ENCODE results near the gene TLN1. TPM values are rescaled to one million over a fixed set of nuclear protein-coding genes. Genes with fewer than 3 reads are reported as not detected.
A peak's percentile ranks its signal among the peaks of the same experiment; 100 is the strongest.

Gene TLN1
- total RNA-seq, 2 donors from 2014 or later, result 167 to 315 TPM

DNA sequence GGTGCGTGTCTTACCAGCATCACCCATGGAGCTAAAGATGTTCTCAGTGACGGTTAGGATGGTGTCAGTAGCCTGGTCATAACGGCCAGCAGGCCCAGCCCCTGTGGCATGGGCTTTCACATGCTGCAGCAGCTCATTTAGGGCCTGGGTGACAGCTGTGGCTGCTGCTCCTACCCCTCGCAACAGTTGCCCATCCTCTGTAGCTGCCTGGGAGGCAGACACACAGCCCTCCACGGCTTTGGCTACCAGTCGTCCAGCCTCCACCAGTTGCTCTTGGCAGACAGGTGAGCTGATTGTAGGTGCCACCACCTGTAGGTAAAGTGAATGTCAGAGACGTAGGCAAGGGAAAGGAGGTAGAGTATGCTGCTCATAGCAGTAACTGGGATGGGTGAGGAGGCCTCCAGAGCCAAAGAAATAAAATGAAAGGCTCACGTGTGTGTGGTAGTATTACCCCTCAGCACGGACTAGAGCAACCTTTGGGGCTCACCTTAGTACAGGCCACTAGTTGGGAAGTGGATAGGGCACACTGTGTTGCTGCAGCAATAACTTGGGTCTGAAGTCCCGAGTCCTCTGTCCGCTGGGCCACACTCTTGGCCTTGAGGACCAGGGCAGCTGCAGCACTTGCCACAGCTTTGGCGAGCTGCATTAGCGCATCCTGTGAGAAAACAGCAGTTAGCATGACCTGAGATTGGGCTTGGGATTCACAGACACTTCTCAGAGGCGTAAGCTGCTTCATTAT lies 14.7 kb downstream of the TLN1 start:
- no peak overlapping the region for H3K27ac ChIP-seq
- 88% methylated on average over 14 of the region's 14 CpGs for WGBS
- TF ChIP-seq, protein P1, sequence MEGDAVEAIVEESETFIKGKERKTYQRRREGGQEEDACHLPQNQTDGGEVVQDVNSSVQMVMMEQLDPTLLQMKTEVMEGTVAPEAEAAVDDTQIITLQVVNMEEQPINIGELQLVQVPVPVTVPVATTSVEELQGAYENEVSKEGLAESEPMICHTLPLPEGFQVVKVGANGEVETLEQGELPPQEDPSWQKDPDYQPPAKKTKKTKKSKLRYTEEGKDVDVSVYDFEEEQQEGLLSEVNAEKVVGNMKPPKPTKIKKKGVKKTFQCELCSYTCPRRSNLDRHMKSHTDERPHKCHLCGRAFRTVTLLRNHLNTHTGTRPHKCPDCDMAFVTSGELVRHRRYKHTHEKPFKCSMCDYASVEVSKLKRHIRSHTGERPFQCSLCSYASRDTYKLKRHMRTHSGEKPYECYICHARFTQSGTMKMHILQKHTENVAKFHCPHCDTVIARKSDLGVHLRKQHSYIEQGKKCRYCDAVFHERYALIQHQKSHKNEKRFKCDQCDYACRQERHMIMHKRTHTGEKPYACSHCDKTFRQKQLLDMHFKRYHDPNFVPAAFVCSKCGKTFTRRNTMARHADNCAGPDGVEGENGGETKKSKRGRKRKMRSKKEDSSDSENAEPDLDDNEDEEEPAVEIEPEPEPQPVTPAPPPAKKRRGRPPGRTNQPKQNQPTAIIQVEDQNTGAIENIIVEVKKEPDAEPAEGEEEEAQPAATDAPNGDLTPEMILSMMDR (IDR thresholded peaks at IDR 0.05), result no peak
- TF ChIP-seq POLR2A (IDR thresholded peaks at IDR 0.05), result no peak
- no peak for TF ChIP-seq POLR2AphosphoS5 (IDR thresholded peaks at IDR 0.05)
- H3K9me3 ChIP-seq, result no peaks in the 10 kb centered on the region
- no peaks in the 10 kb centered on the region for H3K27me3 ChIP-seq (replicated peaks; ENCODE audit: insufficient read depth)
- intact Hi-C loops (cut with DNase I), result no loop called here
- H3K4me1 ChIP-seq (replicated peaks), result no peaks in the 10 kb centered on the region
- H3K36me3 ChIP-seq, result peaks cover 55 to 66% of the 10 kb centered on the region in 2 donors
- no peak for DNase-seq (ENCODE audit: low spot score)
- H3K4me3 ChIP-seq, result no peak overlapping the region

GRCh38 chr9:35716230-35716629 lies 15.8 kb downstream of the TLN1 start:
- Histone ChIP-seq H3K9me3 (no peaks in the 10 kb centered on the region), H3K36me3 (peaks cover 64 to 76% of the 10 kb centered on the region in 2 donors), H3K27ac (no peak overlapping the region), H3K4me1 (replicated peaks) (no peaks in the 10 kb centered on the region), H3K4me3 (no peak overlapping the region), H3K27me3 (replicated peaks; ENCODE audit: insufficient read depth) (no peaks in the 10 kb centered on the region)
- DNase-seq (ENCODE audit: low spot score), result no peak
- intact Hi-C loops (cut with DNase I), result no loop called here
- WGBS, result 81% methylated on average over 4 of the region's 4 CpGs
- TF ChIP-seq, protein P1 (IDR thresholded peaks at IDR 0.05), result no peak
- peak; percentile 10 for TF ChIP-seq POLR2AphosphoS5 (IDR thresholded peaks at IDR 0.05)
- no peak for TF ChIP-seq POLR2A (IDR thresholded peaks at IDR 0.05)

- Histone ChIP-seq H3K4me1 (replicated peaks) (no peaks in the 10 kb centered on the region), H3K4me3 (no peak overlapping the region), H3K9me3 (no peaks in the 10 kb centered on the region), H3K36me3 (peaks cover 62 to 74% of the 10 kb centered on the region in 2 donors), H3K27me3 (replicated peaks; ENCODE audit: insufficient read depth) (no peaks in the 10 kb centered on the region), H3K27ac (no peak overlapping the region)
- intact Hi-C loops (cut with DNase I), result no loop called here
- TF ChIP-seq POLR2AphosphoS5 (IDR thresholded peaks at IDR 0.05) (no peak), POLR2A (IDR thresholded peaks at IDR 0.05) (no peak)
- TF ChIP-seq, protein P1 (IDR thresholded peaks at IDR 0.05), result no peak
- 92% methylated on average over 13 of the region's 13 CpGs for WGBS
- DNase-seq (ENCODE audit: low spot score), result no peak
Measured at GRCh38 chr9:35714579-35715252, 17.3 kb downstream of the TLN1 start.

DNA sequence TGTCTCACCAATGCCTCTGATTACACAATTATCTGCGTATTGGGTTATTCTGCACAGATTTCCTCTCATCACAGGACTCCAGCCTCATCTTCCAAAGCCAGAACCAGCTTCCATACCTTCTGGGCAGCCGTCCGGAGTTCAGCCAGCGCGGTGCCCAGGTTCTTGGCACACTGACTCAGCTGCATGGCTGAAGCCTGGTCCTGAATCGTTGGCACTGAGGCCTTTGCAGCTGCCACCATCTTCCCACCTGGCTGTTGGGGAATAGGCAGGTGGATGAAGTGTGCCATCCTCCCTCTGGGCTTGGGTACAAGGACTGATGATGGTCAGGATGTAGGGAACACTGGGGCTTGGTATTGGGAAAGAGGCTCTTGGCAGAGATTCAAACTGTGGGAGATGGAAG lies 17.9 kb downstream of the TLN1 start:
- H3K4me3 ChIP-seq, result no peak overlapping the region
- no peaks in the 10 kb centered on the region for H3K9me3 ChIP-seq
- H3K4me1 ChIP-seq (replicated peaks), result no peaks in the 10 kb centered on the region
- TF ChIP-seq POLR2AphosphoS5 (IDR thresholded peaks at IDR 0.05) (no peak), POLR2A (IDR thresholded peaks at IDR 0.05) (no peak)
- TF ChIP-seq, protein P1 (IDR thresholded peaks at IDR 0.05), result no peak
- DNase-seq (ENCODE audit: low spot score), result no peak
- 91% methylated on average over 6 of the region's 6 CpGs for WGBS
- intact Hi-C loops (cut with DNase I), result no loop called here
- H3K27ac ChIP-seq, result no peak overlapping the region
- H3K27me3 ChIP-seq (replicated peaks; ENCODE audit: insufficient read depth), result no peaks in the 10 kb centered on the region
- peaks cover 57 to 68% of the 10 kb centered on the region in 2 donors for H3K36me3 ChIP-seq

All from prostate gland (tissue), 2 donors.